Cardiac fibroblast (primary cell): ENCODE results near the gene MAD2L1BP.
A peak's percentile ranks its signal among the peaks of the same experiment; 100 is the strongest.
"Not testable (repeated sequence)": the region's sequence is repeated elsewhere in the genome, so short reads cannot be mapped to it uniquely, and the experiment has no call there.

Experiments
- DNase-seq, 2 donors: peaks; one replicate each; pipeline versions ENCODE4 v3.0.0 to v3.0.0-alpha.2; 2010; ENCODE audit warnings: low read depth in 2 of 2
- H3K4me3 ChIP-seq, 2 donors: replicated peaks in 1 of 2; 1 replicate in 1 of 2; 2 replicates in 1 of 2; pipeline ENCODE4 v1.5.1; 2011; ENCODE audit warnings: low read depth in 2 of 2, low read length in 2 of 2, mild to moderate bottlenecking in 2 of 2, moderate library complexity in 1 of 2
- TF ChIP-seq, protein P1 (sequence below): IDR thresholded peaks from one replicate; pipeline ENCODE4 v1.5.1; 2011; ENCODE audit warnings: low read depth, mild to moderate bottlenecking, low read length, inconsistent platforms

Gene MAD2L1BP

GRCh38 chr6:43648248-43648647 is 12.6 kb downstream of the MAD2L1BP start:
- DNase-seq: no peak
- no peak overlapping the region for H3K4me3 ChIP-seq
- TF ChIP-seq, protein P1, sequence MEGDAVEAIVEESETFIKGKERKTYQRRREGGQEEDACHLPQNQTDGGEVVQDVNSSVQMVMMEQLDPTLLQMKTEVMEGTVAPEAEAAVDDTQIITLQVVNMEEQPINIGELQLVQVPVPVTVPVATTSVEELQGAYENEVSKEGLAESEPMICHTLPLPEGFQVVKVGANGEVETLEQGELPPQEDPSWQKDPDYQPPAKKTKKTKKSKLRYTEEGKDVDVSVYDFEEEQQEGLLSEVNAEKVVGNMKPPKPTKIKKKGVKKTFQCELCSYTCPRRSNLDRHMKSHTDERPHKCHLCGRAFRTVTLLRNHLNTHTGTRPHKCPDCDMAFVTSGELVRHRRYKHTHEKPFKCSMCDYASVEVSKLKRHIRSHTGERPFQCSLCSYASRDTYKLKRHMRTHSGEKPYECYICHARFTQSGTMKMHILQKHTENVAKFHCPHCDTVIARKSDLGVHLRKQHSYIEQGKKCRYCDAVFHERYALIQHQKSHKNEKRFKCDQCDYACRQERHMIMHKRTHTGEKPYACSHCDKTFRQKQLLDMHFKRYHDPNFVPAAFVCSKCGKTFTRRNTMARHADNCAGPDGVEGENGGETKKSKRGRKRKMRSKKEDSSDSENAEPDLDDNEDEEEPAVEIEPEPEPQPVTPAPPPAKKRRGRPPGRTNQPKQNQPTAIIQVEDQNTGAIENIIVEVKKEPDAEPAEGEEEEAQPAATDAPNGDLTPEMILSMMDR: no peak

GRCh38 chr6:43652822-43653221 is 17.2 kb downstream of the MAD2L1BP start:
- H3K4me3 ChIP-seq, DNase-seq: not testable (repeated sequence)

DNA sequence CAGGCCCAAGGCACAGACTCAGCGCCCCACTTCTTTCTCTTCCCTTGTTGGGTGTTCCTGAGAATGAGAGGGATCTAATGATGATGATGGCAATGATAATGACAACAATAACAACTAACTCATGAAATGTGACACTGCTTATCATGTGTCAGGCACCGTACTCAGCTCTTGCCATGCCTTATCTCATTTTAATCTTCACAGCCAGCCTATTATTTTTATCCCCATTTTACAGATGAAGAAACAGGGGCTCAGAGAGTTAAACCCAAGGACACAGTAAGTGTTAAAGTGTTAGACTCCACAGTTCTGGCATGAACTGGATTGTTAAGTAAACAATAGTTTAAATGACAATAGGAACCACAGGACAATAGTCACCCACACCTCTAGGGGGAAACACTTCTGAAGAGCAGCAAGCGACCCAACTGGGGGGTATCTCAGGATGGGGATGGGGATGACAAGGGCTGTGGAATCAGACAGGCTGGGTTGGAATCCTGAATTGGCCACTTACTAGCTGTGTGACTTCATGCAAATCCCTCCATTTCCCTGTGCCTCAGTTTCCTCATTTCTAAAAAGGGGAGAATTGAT is 21.7 kb downstream of the MAD2L1BP start:
- DNase-seq: no peak
- TF ChIP-seq, protein P1: no peak
- H3K4me3 ChIP-seq: no peak overlapping the region

DNA sequence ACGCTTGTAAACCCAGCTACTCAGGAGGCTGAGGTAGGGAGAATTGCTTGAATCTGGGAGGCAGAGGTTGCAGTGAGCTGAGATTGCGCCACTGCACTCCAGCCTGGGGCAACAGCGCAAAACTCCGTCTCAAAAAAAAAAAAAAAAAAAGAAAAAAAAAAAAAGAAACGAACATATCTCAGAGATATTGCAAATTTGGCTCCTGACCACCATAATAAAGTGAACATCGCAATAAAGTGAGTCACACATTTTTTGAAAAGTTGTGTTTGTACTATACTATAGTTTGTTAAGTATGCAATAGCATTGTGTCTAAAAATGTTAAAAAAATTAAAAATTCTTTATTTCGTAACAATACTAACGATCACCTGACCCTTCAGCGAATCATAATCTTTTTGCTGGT is 22.5 kb downstream of the MAD2L1BP start:
- no peak for DNase-seq
- no peak overlapping the region for H3K4me3 ChIP-seq
- TF ChIP-seq, protein P1: no peak

DNA sequence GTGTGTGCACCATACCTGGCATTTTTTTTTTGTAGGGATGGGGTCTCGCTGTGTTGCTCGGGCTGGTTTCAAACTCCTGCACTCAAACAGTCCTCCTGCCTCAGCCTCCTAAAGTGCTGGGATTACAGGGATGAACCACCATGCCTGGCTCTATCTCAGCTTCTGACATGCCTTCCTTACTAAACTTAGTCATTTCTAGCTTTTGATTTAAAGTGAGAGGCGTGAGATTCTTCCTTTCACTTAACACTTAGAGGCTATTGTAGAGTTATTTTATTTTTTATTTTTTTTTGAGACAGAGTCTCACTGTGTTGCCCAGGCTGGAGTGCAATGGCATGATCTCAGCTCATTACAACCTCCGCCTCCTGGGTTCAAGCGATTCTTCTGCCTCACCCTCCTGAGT is 27.3 kb downstream of the MAD2L1BP start:
- H3K4me3 ChIP-seq, DNase-seq: not testable (repeated sequence)

- DNase-seq: peak in 1 of 2 donors; percentile 29
- TF ChIP-seq, protein P1: no peak
- H3K4me3 ChIP-seq: no peak overlapping the region
Measured at GRCh38 chr6:43665376-43665775, 29.7 kb downstream of the MAD2L1BP start.

GRCh38 chr6:43666196-43666920 is 30.7 kb downstream of the MAD2L1BP start:
- TF ChIP-seq, protein P1: no peak
- no peak for DNase-seq
- H3K4me3 ChIP-seq: no peak overlapping the region
